ENCODE measurements around the gene TMC6.
"Not testable (repeated sequence)": the region's sequence is repeated elsewhere in the genome, so short reads cannot be mapped to it uniquely, and the experiment has no call there.

Gene TMC6

GRCh38 chr17:78159575-78160158 lies 31.1 kb upstream of the TMC6 start:
- no peak for DNase-seq (ENCODE audit: low read depth in 2 of 2)

- DNase-seq (ENCODE audit: low read depth in 2 of 2) = no peak
These were observed 26.6 kb upstream of the TMC6 start for GRCh38 chr17:78154903-78155811.

- DNase-seq (ENCODE audit: low read depth in 2 of 2) = no peak
These were observed 23.0 kb upstream of the TMC6 start for GRCh38 chr17:78151514-78152008.

- DNase-seq (ENCODE audit: low read depth in 2 of 2) = no peak
These were observed 19.9 kb upstream of the TMC6 start for GRCh38 chr17:78148286-78149016.

- DNase-seq (ENCODE audit: low read depth in 2 of 2) = no peak
These were observed 18.9 kb upstream of the TMC6 start for GRCh38 chr17:78147315-78147998.

GRCh38 chr17:78146881-78147280 lies 18.3 kb upstream of the TMC6 start:
- no peak for DNase-seq (ENCODE audit: low read depth in 2 of 2)

GRCh38 chr17:78146471-78146869 lies 17.9 kb upstream of the TMC6 start:
- no peak for DNase-seq (ENCODE audit: low read depth in 2 of 2)

GRCh38 chr17:78144736-78145641 lies 16.4 kb upstream of the TMC6 start:
- no peak for DNase-seq (ENCODE audit: low read depth in 2 of 2)

- no peak for DNase-seq (ENCODE audit: low read depth in 2 of 2)
These were observed 15.7 kb upstream of the TMC6 start for GRCh38 chr17:78144147-78144719.

GRCh38 chr17:78143214-78144146 lies 14.9 kb upstream of the TMC6 start:
- no peak for DNase-seq (ENCODE audit: low read depth in 2 of 2)

- no peak for DNase-seq (ENCODE audit: low read depth in 2 of 2)
These were observed 13.7 kb upstream of the TMC6 start for GRCh38 chr17:78142119-78142861.

- DNase-seq (ENCODE audit: low read depth in 2 of 2) = no peak
These were observed 13.0 kb upstream of the TMC6 start for GRCh38 chr17:78141437-78142118.

GRCh38 chr17:78140169-78141051 lies 11.9 kb upstream of the TMC6 start:
- peak; percentile 90 to 94 for DNase-seq (ENCODE audit: low read depth in 2 of 2)

GRCh38 chr17:78139861-78140168 lies 11.3 kb upstream of the TMC6 start:
- not testable (repeated sequence) for DNase-seq (ENCODE audit: low read depth in 2 of 2)

- no peak for DNase-seq (ENCODE audit: low read depth in 2 of 2)
These were observed 9.9 kb upstream of the TMC6 start for GRCh38 chr17:78138204-78139060.
